ENCODE measurements around the gene PXDN.

DNA sequence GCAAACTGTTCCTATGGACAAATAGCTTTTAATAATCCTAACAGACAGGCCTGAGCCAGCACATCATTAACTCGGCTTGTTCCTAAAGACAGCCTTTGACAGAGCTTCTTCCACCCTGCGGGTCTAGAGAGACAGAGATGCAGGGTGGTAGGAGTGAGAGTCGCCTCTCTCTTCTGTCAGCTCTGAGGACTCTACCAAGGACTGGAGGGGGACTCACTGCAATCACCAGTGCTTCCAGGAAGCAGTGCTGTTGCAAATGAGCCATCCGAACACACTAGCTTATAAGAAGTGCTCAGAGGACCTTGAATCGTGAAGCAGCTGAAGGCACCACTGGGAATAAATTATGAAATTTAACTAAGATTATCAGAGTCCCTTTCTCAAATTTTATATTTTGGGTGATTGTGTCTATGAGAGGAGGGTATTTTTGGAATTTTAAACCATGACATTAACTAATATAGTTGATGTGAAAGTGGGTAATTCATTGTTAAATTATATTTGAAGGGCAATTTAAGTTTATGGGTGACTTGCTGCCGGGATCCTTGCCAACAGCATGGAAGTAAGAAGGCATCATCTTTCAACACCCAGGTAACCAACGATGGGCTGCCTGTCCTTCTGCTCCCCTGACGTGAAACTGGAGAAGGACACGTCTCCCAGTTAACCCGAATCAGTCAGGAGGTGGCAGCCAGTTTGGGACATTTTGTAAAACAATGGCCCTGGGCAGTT, 43.6 kb upstream of the PXDN start:
- TF ChIP-seq, protein P1, sequence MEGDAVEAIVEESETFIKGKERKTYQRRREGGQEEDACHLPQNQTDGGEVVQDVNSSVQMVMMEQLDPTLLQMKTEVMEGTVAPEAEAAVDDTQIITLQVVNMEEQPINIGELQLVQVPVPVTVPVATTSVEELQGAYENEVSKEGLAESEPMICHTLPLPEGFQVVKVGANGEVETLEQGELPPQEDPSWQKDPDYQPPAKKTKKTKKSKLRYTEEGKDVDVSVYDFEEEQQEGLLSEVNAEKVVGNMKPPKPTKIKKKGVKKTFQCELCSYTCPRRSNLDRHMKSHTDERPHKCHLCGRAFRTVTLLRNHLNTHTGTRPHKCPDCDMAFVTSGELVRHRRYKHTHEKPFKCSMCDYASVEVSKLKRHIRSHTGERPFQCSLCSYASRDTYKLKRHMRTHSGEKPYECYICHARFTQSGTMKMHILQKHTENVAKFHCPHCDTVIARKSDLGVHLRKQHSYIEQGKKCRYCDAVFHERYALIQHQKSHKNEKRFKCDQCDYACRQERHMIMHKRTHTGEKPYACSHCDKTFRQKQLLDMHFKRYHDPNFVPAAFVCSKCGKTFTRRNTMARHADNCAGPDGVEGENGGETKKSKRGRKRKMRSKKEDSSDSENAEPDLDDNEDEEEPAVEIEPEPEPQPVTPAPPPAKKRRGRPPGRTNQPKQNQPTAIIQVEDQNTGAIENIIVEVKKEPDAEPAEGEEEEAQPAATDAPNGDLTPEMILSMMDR (conservative IDR thresholded peaks at IDR 0.05; ENCODE audit: low read length): no peak
- TF ChIP-seq EZH2phosphoT487 (IDR thresholded peaks at IDR 0.05; ENCODE audit: borderline replicate concordance): no peak

All from Loucy (cell line).